WTC11 (cell line): ENCODE measurements around the gene KLHL30. TPM values are rescaled to one million over a fixed set of nuclear protein-coding genes. Genes with fewer than 3 reads are reported as not detected.

Experiments
- ATAC-seq: fragments of 200-7000 bp; cut with Tn5 transposase; 2 replicates; pipeline ENCODE4 v1.10.0; 2021; ENCODE audit warnings: mild to moderate bottlenecking, moderate library complexity
- CTCF ChIA-PET: fragments of 300-600 bp; sonication (Branson Sonifier 250); formaldehyde crosslinking; loops from one replicate; lab custom pipeline; 2021; ENCODE audit warnings: antibody characterized with exemption; lab: Charles Lee
- POLR2A ChIA-PET: fragments of 350-600 bp; sonication (Branson Sonifier 250); formaldehyde crosslinking; loops from one replicate; lab custom pipeline; 2021; ENCODE audit warnings: antibody characterized with exemption; lab: Charles Lee
- DNase-seq: peaks from one replicate; pipeline ENCODE4 v3.0.0; 2021; ENCODE audit warnings: low spot score
- H3K27ac Mint-ChIP-seq: 2 replicates; pipeline ENCODE4 v1.8.0; 2021; ENCODE audit warnings: mixed read lengths
- H3K27me3 Mint-ChIP-seq: 2 replicates; pipeline ENCODE4 v1.8.0; 2021; ENCODE audit warnings: low read depth, mild to moderate bottlenecking, moderate library complexity, mixed read lengths
- H3K36me3 Mint-ChIP-seq: 2 replicates; pipeline ENCODE4 v1.8.0; 2021; ENCODE audit warnings: mixed read lengths
- H3K4me1 Mint-ChIP-seq: 2 replicates; pipeline ENCODE4 v1.8.0; 2022; ENCODE audit warnings: mixed read lengths
- H3K4me3 Mint-ChIP-seq: 2 replicates; pipeline ENCODE4 v1.8.0; 2021; ENCODE audit warnings: mild to moderate bottlenecking, moderate library complexity, mixed read lengths
- H3K9me3 Mint-ChIP-seq: 2 replicates; pipeline ENCODE4 v1.8.0; 2021; ENCODE audit warnings: mixed read lengths
- AR ChIP-seq: fragments of 250-450 bp; sonication (Bioruptor Pico); IDR thresholded peaks from 2 replicates; pipeline ENCODE4 v1.9.0; 2021; ENCODE audit warnings: mild to moderate bottlenecking
- ATF3 ChIP-seq: sonication (generic); formaldehyde crosslinking; conservative IDR thresholded peaks from 2 replicates; pipeline ENCODE4 v1.8.1; 2022; ENCODE audit warnings: mild to moderate bottlenecking, missing genetic modification reagents
- CDX4 ChIP-seq: fragments of 250-450 bp; sonication (Bioruptor Pico); IDR thresholded peaks from 2 replicates; pipeline ENCODE4 v1.9.0; 2021; ENCODE audit warnings: moderate library complexity, mild to moderate bottlenecking, inconsistent platforms, borderline replicate concordance
- CTCF ChIP-seq: fragments of 200-600 bp; IDR thresholded peaks from 2 replicates; pipeline ENCODE4 v1.8.0; 2022; ENCODE audit warnings: antibody characterized with exemption
- EMX1 ChIP-seq: fragments of 250-450 bp; sonication (Bioruptor Pico); IDR thresholded peaks from 2 replicates; pipeline ENCODE4 v1.8.0; 2021; ENCODE audit warnings: mild to moderate bottlenecking
- GTF2I ChIP-seq: fragments of 250-450 bp; sonication (Bioruptor Pico); conservative IDR thresholded peaks from 2 replicates; pipeline ENCODE4 v1.4.0; 2021; ENCODE audit warnings: mild to moderate bottlenecking
- IRF2 ChIP-seq: sonication (generic); formaldehyde crosslinking; IDR thresholded peaks from 2 replicates; pipeline ENCODE4 v1.8.0; 2022; ENCODE audit warnings: low read depth, missing genetic modification reagents, borderline replicate concordance
- KAT7 ChIP-seq: sonication (generic); formaldehyde crosslinking; IDR thresholded peaks from 2 replicates; pipeline ENCODE4 v1.8.1; 2023; ENCODE audit warnings: missing genetic modification reagents, mild to moderate bottlenecking, borderline replicate concordance
- MAX ChIP-seq: sonication (generic); formaldehyde crosslinking; IDR thresholded peaks from 2 replicates; pipeline ENCODE4 v1.8.0; 2022; ENCODE audit warnings: mild to moderate bottlenecking, missing genetic modification reagents
- NR1H2 ChIP-seq: sonication (generic); formaldehyde crosslinking; IDR thresholded peaks from 2 replicates; pipeline ENCODE4 v1.9.0; 2021; ENCODE audit warnings: mild to moderate bottlenecking, moderate library complexity, missing genetic modification reagents
- PRDM15 ChIP-seq: sonication (generic); formaldehyde crosslinking; IDR thresholded peaks from 2 replicates; pipeline ENCODE4 v1.8.0; 2022; ENCODE audit warnings: missing genetic modification reagents
- PREB ChIP-seq: sonication (generic); formaldehyde crosslinking; IDR thresholded peaks from 2 replicates; pipeline ENCODE4 v1.8.1; 2022; ENCODE audit warnings: mild to moderate bottlenecking, missing genetic modification reagents, moderate library complexity, borderline replicate concordance
- SMAD3 ChIP-seq: sonication (generic); formaldehyde crosslinking; IDR thresholded peaks from 2 replicates; pipeline ENCODE4 v1.8.0; 2022; ENCODE audit warnings: missing genetic modification reagents, mild to moderate bottlenecking, borderline replicate concordance
- TP53 ChIP-seq: sonication (generic); formaldehyde crosslinking; IDR thresholded peaks from 2 replicates; pipeline ENCODE4 v1.8.1; 2023; ENCODE audit warnings: mild to moderate bottlenecking, missing genetic modification reagents
- USF1 ChIP-seq: sonication (generic); formaldehyde crosslinking; IDR thresholded peaks from 2 replicates; pipeline ENCODE4 v1.8.0; 2022; ENCODE audit warnings: mild to moderate bottlenecking, missing genetic modification reagents
- ZMAT4 ChIP-seq: fragments of 250-450 bp; sonication (Bioruptor Pico); IDR thresholded peaks from 2 replicates; pipeline ENCODE4 v1.9.0; 2021; ENCODE audit warnings: mild to moderate bottlenecking
- ZNF121 ChIP-seq: sonication (generic); formaldehyde crosslinking; IDR thresholded peaks from 2 replicates; pipeline ENCODE4 v1.8.0; 2023; ENCODE audit warnings: missing genetic modification reagents
- ZNF232 ChIP-seq: sonication (generic); formaldehyde crosslinking; IDR thresholded peaks from 2 replicates; pipeline ENCODE4 v1.8.0; 2022; ENCODE audit warnings: mild to moderate bottlenecking, missing genetic modification reagents
- ZNF532 ChIP-seq: fragments of 250-450 bp; sonication (Bioruptor Pico); IDR thresholded peaks from 2 replicates; pipeline ENCODE4 v1.9.0; 2021; ENCODE audit warnings: mild to moderate bottlenecking, borderline replicate concordance
- total RNA-seq: library from RNA; stranded (reverse); gene quantifications from 3 replicates; pipeline ENCODE4 v1.2.3, GENCODE V29; 2021

Gene KLHL30
- total RNA-seq, 1 experiment from 2014 or later: not detected

GRCh38 chr2:238099714-238100048 lies 38.8 kb upstream of the KLHL30 start:
- H3K4me3 Mint-ChIP-seq: no peak overlapping the region
- DNase-seq (no peak), ATAC-seq (no peak)
- no peaks in the 10 kb centered on the region for H3K9me3 Mint-ChIP-seq
- H3K36me3 Mint-ChIP-seq: peaks cover 6% of the 10 kb centered on the region
- CTCF ChIA-PET: interaction anchor here (0.8 to 1.6 kb wide), 2 partner anchors 10 to 40 kb away, joined by 4 to 6 read pairs; no protein-coding TSS in a partner anchor
- H3K27ac Mint-ChIP-seq: no peak overlapping the region
- H3K27me3 Mint-ChIP-seq: no peaks in the 10 kb centered on the region
- H3K4me1 Mint-ChIP-seq: peaks cover 36% of the 10 kb centered on the region
- TF ChIP-seq ZNF532 (CRISPR knock-in tag): no peak
- TF ChIP-seq CTCF: no peak
- TF ChIP-seq SMAD3 (CRISPR knock-in tag): no peak
- no peak for TF ChIP-seq ATF3 (CRISPR knock-in tag)
- no peak for TF ChIP-seq NR1H2 (CRISPR knock-in tag)
- no peak for TF ChIP-seq AR (CRISPR knock-in tag)
- no peak for TF ChIP-seq EMX1 (CRISPR knock-in tag)
- TF ChIP-seq ZNF232 (CRISPR knock-in tag): no peak
- no peak for TF ChIP-seq GTF2I
- no peak for TF ChIP-seq TP53 (CRISPR knock-in tag)
- no peak for TF ChIP-seq ZNF121
- TF ChIP-seq MAX (CRISPR knock-in tag): no peak
- no peak for TF ChIP-seq PRDM15 (CRISPR knock-in tag)
- TF ChIP-seq USF1: no peak
- no peak for TF ChIP-seq ZMAT4
- TF ChIP-seq PREB: no peak
- TF ChIP-seq KAT7 (CRISPR knock-in tag): no peak
- no peak for TF ChIP-seq CDX4 (CRISPR knock-in tag)
- no peak for TF ChIP-seq IRF2 (CRISPR knock-in tag)
- TF ChIP-seq, all 79 proteins: peak for 0
- POLR2A ChIA-PET: interaction anchor here (2.2 kb wide), 1 partner anchor 9 kb away, joined by 8 read pairs; no protein-coding TSS in a partner anchor
